CD4-positive, alpha-beta T cell treated with Interleukin-15 for 1 hour (primary cell): ENCODE results near the gene HCK.

Experiments
- DNase-seq: peaks from one replicate; pipeline ENCODE4 v3.0.0-alpha.2; 2020

The HCK gene

DNA sequence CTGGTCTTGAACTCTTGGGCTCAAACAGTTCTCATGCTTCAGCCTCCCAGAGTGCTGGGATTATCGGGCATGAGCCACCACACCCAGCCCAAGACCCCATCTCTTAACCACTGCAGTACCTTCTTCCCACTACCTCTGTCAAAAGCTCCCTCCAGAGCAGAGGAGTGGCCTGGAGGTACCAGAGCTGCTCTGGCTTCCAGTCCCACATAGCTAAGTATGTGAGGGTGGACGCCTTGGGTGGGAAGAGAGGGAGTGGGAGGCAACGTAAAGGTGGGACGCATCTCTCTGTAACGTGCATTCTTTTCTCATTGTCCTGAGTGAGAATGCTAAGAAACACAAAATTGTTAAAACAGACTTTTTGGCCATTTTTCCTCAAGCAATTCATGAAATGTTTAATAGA lies 82.0 kb downstream of the HCK start:
- DNase-seq, result no peak

DNA sequence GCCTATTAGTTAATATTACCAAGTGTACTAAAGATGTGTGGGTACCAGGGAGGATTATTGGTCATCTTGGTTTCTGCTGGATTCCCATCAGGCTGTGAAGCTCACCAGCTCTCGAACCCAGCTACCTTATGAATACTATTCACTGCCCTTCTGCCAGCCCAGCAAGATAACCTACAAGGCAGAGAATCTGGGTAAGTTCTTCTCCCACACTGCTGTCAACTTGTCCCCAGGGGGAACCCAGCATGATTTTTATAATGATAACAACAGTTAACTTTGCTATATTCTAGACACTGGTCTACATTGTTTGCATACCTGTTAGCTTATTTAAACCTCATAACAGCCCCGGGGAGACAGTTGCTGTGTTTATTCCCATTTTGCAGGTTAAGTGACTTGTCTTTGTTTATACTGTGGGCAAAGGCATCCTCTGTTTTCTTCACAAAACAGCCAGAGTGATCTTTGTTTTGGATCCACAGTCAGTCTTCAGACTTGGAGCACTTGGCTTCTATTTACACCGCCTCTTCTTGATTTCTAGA lies 84.0 kb downstream of the HCK start:
- no peak for DNase-seq

DNA sequence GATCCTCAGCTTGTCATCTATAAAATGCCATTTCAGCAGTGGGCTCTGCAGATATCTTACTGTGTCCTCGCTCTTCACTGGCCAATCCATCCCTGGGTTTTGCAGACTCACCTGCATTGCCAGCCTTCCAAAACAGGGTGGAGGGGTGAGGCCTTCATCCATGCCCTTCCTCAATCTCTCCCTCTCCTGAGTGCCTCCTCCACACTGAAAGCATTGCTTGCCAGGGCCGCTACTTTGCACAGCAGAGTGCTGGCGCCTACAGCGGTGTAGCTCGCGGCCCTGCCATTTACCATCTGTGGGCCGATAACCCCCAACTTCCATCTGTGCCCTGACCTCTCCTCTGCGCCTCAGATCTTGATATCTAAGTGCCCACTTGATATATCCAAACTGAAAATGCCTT lies 86.9 kb downstream of the HCK start:
- no peak for DNase-seq

DNA sequence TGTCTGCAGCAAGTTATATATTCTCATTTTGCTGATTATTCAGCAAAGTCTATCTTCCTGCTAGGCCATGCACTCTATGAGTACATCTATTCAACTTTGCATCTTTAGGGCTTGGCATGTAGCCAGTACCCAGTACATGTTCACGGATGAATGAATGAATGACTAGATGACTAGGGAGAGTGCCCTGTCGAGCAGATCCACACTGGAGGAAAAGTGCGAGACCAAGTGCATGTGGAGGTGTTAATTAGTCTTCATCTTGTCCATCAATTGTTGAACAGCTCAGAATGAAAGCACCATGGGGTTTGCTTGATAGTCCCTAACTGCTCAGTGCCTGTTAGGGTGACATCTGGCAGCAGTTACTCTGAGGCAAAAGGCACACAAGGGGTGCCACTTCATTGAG lies 87.9 kb downstream of the HCK start:
- DNase-seq, result no peak

DNA sequence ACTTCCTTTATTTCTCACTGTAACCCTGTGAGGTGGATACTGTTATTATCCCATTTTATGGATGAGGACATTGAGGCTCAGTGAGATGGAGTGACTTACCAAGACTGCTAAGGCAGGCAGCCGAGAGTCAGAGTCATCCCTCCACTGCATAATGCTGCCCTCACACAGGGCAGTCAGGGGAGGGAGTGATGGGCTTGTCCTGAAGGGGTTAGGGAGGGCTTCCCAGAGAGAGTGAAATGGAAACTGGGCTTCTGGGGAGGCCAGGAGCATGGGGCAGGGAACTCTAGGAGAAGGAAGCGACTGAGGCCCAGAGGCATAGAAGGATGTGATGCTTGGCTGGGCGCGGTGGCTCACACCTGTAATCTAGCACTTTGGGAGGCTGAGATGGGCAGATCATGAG lies 88.6 kb downstream of the HCK start:
- no peak for DNase-seq

DNA sequence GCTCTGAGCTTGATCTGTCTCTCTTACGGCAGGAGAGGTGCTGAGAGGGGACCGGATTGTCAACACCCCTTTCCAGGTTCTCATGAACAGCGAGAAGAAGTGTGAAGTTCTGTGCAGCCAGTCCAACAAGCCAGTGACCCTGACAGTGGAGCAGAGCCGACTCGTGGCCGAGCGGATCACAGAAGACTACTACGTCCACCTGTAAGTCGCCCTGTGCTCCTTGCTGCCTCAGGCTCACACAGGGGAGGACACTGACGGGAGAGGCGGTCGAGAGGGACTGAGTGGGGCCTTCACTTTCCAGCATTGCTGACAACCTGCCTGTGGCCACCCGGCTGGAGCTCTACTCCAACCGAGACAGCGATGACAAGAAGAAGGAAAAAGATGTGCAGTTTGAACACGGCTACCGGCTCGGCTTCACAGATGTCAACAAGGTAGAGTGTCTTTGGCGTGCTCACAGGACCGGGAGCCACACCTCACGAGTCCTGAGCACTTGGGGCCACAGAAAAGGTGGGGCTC lies 89.5 kb downstream of the HCK start:
- DNase-seq, result no peak

DNA sequence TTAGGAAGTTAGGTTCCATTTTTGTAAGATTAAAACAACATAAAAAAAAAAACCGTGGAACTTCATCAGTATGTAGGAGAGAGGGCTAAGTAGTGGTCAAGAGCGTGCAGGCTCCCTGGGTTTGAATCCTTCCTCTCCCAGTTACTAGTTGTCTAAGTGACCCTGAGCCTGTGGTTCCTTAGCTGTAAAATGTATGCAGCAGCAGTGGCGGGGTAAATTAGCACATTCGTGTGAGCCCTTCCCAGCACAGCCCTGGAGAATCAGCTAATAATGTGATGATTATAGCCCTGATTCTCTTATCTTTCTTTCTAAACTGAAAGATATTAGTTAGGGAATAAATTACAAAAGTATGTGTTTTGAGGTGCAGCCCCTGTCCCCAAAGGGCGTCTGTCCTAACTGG lies 90.0 kb downstream of the HCK start:
- DNase-seq, result no peak

DNA sequence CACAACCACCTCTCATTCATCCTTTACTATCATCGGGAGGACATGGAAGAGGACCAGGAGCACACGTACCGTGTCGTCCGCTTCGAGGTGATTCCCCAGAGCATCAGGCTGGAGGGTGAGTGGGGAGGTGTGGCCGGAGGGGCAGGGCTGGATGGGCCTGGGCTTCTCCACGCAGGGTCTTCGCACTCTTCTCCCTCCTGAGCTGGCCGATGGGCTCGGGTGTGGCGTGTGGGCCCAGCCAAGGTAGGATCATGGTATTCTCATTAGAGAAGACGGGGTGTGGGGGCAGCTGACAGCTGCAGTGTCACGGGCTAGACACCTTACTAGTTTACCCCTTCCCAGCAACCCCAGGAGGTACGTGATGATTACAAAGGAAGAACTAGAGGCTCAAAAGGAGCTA lies 90.9 kb downstream of the HCK start:
- no peak for DNase-seq

DNA sequence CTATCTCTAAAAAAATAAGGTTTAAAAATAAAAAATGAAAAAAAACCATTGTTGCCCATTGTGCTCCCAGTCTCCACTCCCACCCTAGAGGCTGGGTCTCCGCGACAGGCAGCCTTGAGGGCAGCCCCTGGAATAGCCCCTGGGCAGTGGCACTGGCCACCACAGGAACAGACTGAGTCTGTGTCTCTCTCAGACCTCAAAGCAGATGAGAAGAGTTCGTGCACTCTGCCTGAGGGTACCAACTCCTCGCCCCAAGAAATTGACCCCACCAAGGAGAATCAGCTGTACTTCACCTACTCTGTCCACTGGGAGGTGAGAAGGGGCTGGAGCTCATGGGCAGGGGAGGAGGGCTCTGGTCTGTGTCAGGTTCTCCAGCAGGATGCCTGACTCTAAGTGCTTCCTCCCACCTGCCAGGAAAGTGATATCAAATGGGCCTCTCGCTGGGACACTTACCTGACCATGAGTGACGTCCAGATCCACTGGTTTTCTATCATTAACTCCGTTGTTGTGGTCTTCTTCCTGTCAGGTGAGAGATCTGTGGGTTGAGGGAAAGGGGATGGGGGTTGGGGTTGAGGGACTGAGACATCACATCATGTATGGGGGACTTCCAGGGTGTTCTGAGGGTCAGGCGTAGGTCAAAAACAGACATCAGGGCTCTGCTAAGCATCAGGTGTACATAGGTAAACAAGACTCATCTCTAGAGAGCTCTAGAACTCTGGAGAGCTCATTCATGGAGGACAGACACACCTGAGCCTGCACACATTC lies 93.0 kb downstream of the HCK start:
- DNase-seq, result no peak

DNA sequence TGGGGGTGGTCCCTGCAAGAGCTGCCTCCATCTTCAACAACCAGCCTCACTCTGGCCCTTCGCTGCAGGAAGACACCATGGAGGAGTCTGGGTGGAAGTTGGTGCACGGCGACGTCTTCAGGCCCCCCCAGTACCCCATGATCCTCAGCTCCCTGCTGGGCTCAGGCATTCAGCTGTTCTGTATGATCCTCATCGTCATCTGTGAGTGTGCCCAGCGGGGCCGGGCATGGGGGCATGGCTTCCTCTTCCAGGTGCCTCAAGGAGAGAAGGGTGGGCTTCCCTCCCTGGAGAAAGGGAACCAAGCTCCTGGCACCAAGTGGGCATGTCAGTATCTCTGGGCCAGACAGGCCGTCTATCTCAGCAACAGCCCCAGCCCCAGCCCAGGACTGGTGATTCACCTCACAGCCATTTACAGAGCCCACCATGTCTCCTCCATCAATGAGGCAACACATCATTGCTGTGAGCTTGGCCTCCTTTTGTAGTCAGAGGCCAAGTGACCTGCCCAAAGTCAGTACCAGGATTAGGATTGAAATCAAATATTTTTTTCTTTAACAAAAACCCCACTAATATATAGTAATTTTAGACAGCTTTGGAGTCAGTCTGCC lies 97.6 kb downstream of the HCK start:
- DNase-seq, result no peak

DNA sequence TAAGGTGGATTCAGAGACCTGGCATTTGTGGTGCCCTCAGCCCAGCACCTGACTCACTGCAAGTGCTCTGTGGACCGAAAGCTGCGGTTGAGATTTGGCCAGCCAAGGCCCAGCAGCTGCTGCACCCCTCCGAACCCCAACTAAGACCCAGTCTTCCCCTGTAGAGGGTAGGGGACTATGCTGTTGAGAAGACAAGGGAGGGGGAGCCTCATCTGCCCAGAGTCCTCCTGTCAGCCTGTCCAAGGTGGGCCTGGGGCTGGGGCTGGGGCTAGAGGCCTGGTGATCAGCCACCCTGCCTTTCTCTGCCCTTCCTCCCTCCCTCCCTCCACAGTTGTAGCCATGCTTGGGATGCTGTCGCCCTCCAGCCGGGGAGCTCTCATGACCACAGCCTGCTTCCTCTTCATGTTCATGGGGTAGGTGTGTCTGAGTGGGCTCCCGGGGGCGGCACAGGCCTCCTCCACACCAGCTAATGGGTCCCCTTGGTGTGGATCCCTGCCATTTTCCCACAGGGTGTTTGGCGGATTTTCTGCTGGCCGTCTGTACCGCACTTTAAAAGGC lies 98.3 kb downstream of the HCK start:
- DNase-seq, result no peak
